H1 (cell line): ENCODE data around the gene KIF5A. TPM values are rescaled to one million over a fixed set of nuclear protein-coding genes. Genes with fewer than 3 reads are reported as not detected.

Experiments
- CTCF ChIA-PET: fragments of 300-600 bp; sonication (Branson Sonifier 250); formaldehyde crosslinking; loops from one replicate; lab custom pipeline; 2021; ENCODE audit not compliant: partially characterized antibody; lab: Charles Lee
- POLR2A ChIA-PET: fragments of 300-600 bp; sonication (Branson Sonifier 250); formaldehyde crosslinking; loops from one replicate; lab custom pipeline; 2021; ENCODE audit warnings: inconsistent platforms; ENCODE audit not compliant: partially characterized antibody; lab: Charles Lee
- DNase-seq, 2 experiments: peaks; one replicate each; pipeline versions ENCODE4 v3.0.0 to v3.0.0-alpha.2; 2010 to 2022; ENCODE audit warnings: low spot score in 2 of 2, low read depth in 1 of 2, mixed read lengths in 1 of 2
- FAIRE-seq: peaks from 2 replicates; lab custom pipeline; 2011; peaks lifted over from hg19 to GRCh38; lab: Jason Lieb, UNC
- H2AFZ ChIP-seq: 2 replicates; pipeline ENCODE4 v1.8.1; 2012; ENCODE audit warnings: low read length, inconsistent platforms
- H2AK5ac ChIP-seq: 2 replicates; pipeline ENCODE4 v1.6.1; 2013; ENCODE audit warnings: low read depth, low read length
- H2BK120ac ChIP-seq: replicated peaks from 2 replicates; pipeline ENCODE3; 2013; ENCODE audit warnings: low read depth, low read length, inconsistent platforms
- H2BK12ac ChIP-seq: 2 replicates; pipeline ENCODE4 v1.6.1; 2013; ENCODE audit warnings: low read depth, low read length
- H2BK15ac ChIP-seq: 2 replicates; pipeline ENCODE4 v1.6.1; 2013; ENCODE audit warnings: low read length
- H2BK20ac ChIP-seq: 2 replicates; pipeline ENCODE4 v1.6.1; 2013; ENCODE audit warnings: low read length
- H2BK5ac ChIP-seq: 2 replicates; pipeline ENCODE4 v1.6.1; 2013; ENCODE audit warnings: low read depth, low read length
- H3K14ac ChIP-seq: 2 replicates; pipeline ENCODE4 v1.6.1; 2013; ENCODE audit warnings: inconsistent platforms; ENCODE audit not compliant: insufficient read length
- H3K18ac ChIP-seq: 2 replicates; pipeline ENCODE4 v1.6.1; 2013; ENCODE audit warnings: low read length; ENCODE audit errors: extremely low read depth
- H3K23ac ChIP-seq: 2 replicates; pipeline ENCODE4 v1.6.1; 2013; ENCODE audit warnings: inconsistent platforms; ENCODE audit not compliant: insufficient read length
- H3K23me2 ChIP-seq: 2 replicates; pipeline ENCODE4 v1.6.1; 2013; ENCODE audit warnings: low read depth, low read length
- H3K27ac ChIP-seq: 2 replicates; pipeline ENCODE4 v1.6.1; 2011; ENCODE audit warnings: low read depth, low read length, inconsistent platforms
- H3K27me3 ChIP-seq, 4 experiments: replicated peaks in 1 of 4; 1 replicate in 1 of 4; 2 replicates in 3 of 4; pipeline versions ENCODE4 v1.6.1 to v1.8.1; 2011 to 2013; ENCODE audit warnings: low read length in 3 of 4, mild to moderate bottlenecking in 3 of 4, inconsistent platforms in 2 of 4, mixed read lengths in 2 of 4, moderate library complexity in 1 of 4; ENCODE audit not compliant: control insufficient read depth in 3 of 4, insufficient read depth in 3 of 4; ENCODE audit errors: extremely low read depth in 1 of 4
- H3K36me3 ChIP-seq, 4 experiments: 2 replicates each; pipeline versions ENCODE4 v1.6.1 to v1.8.1; 2011 to 2013; ENCODE audit warnings: mild to moderate bottlenecking in 4 of 4, low read length in 3 of 4, moderate library complexity in 2 of 4, control low read depth in 1 of 4, inconsistent platforms in 1 of 4; ENCODE audit not compliant: insufficient read depth in 4 of 4, control insufficient read depth in 2 of 4
- H3K4ac ChIP-seq: replicated peaks from 2 replicates; pipeline ENCODE3; 2013; ENCODE audit warnings: low read length, low read depth, mixed read lengths, inconsistent platforms; ENCODE audit not compliant: insufficient read length
- H3K4me1 ChIP-seq, 4 experiments: replicated peaks in 1 of 4; 1 replicate in 1 of 4; 2 replicates in 3 of 4; pipeline versions ENCODE4 v1.6.1 to v1.8.1; 2011 to 2013; ENCODE audit warnings: low read length in 3 of 4, inconsistent platforms in 2 of 4, mixed read lengths in 1 of 4; ENCODE audit not compliant: insufficient read depth in 4 of 4, control insufficient read depth in 3 of 4
- H3K4me2 ChIP-seq, 2 experiments: 2 replicates each; pipeline versions ENCODE4 v1.6.1 to v1.8.1; 2011 to 2013; ENCODE audit warnings: low read depth in 2 of 2, low read length in 2 of 2, control low read depth in 1 of 2, inconsistent platforms in 1 of 2, mild to moderate bottlenecking in 1 of 2; ENCODE audit not compliant: insufficient read depth in 1 of 2
- H3K4me3 ChIP-seq, 4 experiments: fragments of 200-600, 300-600 bp in 1 of 4; sonication (generic), shearing (Covaris generic), sonication (Bioruptor Twin) in 1 of 4; 2 replicates each; pipeline versions ENCODE4 v1.5.1 to v1.8.1; 2011 to 2016; ENCODE audit warnings: low read length in 4 of 4, low read depth in 3 of 4, control low read depth in 2 of 4, inconsistent platforms in 2 of 4, mild to moderate bottlenecking in 2 of 4, mixed read lengths in 1 of 4, moderate library complexity in 1 of 4; ENCODE audit not compliant: insufficient read depth in 2 of 4; ENCODE audit errors: extremely low read depth in 1 of 4
- H3K56ac ChIP-seq: replicated peaks from 2 replicates; pipeline ENCODE3; 2013; ENCODE audit warnings: low read depth, mild to moderate bottlenecking, mixed read lengths, low read length, inconsistent platforms; ENCODE audit not compliant: insufficient read length
- H3K79me1 ChIP-seq: 2 replicates; pipeline ENCODE4 v1.6.1; 2013; ENCODE audit warnings: low read depth, low read length, control low read depth
- H3K79me2 ChIP-seq, 2 experiments: 2 replicates each; pipeline versions ENCODE4 v1.6.1 to v1.8.1; 2012 to 2013; ENCODE audit warnings: low read length in 2 of 2, mild to moderate bottlenecking in 2 of 2, inconsistent platforms in 1 of 2; ENCODE audit not compliant: insufficient read depth in 2 of 2, control insufficient read depth in 1 of 2
- H3K9ac ChIP-seq, 4 experiments: replicated peaks in 1 of 4; 1 replicate in 1 of 4; 2 replicates in 3 of 4; pipeline versions ENCODE4 v1.6.1 to v1.8.1; 2011 to 2013; ENCODE audit warnings: low read depth in 3 of 4, low read length in 3 of 4, control low read depth in 2 of 4, mild to moderate bottlenecking in 2 of 4, moderate library complexity in 2 of 4, inconsistent platforms in 1 of 4; ENCODE audit errors: extremely low read depth in 1 of 4
- H3K9me3 ChIP-seq, 2 experiments: 2 replicates each; pipeline versions ENCODE4 v1.6.1 to v1.8.1; 2012 to 2013; ENCODE audit warnings: mild to moderate bottlenecking in 2 of 2, moderate library complexity in 2 of 2, control low read depth in 1 of 2, inconsistent platforms in 1 of 2, low read depth in 1 of 2, low read length in 1 of 2, mixed read lengths in 1 of 2; ENCODE audit not compliant: insufficient read depth in 2 of 2
- H4K20me1 ChIP-seq, 2 experiments: replicated peaks in 1 of 2; 2 replicates each; pipeline versions ENCODE3 to v1.8.1; 2011 to 2013; ENCODE audit warnings: inconsistent platforms in 2 of 2, low read length in 2 of 2, mild to moderate bottlenecking in 1 of 2; ENCODE audit not compliant: insufficient read depth in 2 of 2, control insufficient read depth in 1 of 2
- H4K5ac ChIP-seq: 2 replicates; pipeline ENCODE4 v1.6.1; 2013; ENCODE audit warnings: low read length, low read depth, mixed read lengths, inconsistent platforms; ENCODE audit not compliant: insufficient read length
- H4K8ac ChIP-seq: 2 replicates; pipeline ENCODE4 v1.8.0; 2013; ENCODE audit warnings: mild to moderate bottlenecking, moderate library complexity, low read length, inconsistent platforms; ENCODE audit not compliant: insufficient read depth; ENCODE audit errors: extremely low read depth
- H4K91ac ChIP-seq: replicated peaks from 2 replicates; pipeline ENCODE3; 2013; ENCODE audit warnings: low read length, mixed read lengths, inconsistent platforms; ENCODE audit not compliant: insufficient read length
- ASH2L ChIP-seq: fragments of 200-600, 300-600 bp; sonication (generic); IDR thresholded peaks from one replicate; pipeline ENCODE4 v1.7.1; 2017; ENCODE audit warnings: low read length
- CBX8 ChIP-seq: fragments of 300-800, 300-1000 bp; sonication (generic); IDR thresholded peaks from 2 replicates; pipeline ENCODE4 v1.7.1; 2016; ENCODE audit warnings: low read depth, low read length, borderline replicate concordance
- CREB1 ChIP-seq: IDR thresholded peaks from 2 replicates; pipeline ENCODE4 v1.6.1; 2012; ENCODE audit warnings: inconsistent platforms
- EGR1 ChIP-seq: IDR thresholded peaks from 2 replicates; pipeline ENCODE4 v1.6.1; 2011; ENCODE audit warnings: low read depth, low read length, borderline replicate concordance
- JUN ChIP-seq: IDR thresholded peaks from 2 replicates; pipeline ENCODE4 v1.6.1; 2011; ENCODE audit warnings: low read depth, mild to moderate bottlenecking, improper control_type of control experiment, low read length
- MAFK ChIP-seq: IDR thresholded peaks from 2 replicates; pipeline ENCODE4 v1.6.1; 2012; ENCODE audit warnings: low read depth, mild to moderate bottlenecking, improper control_type of control experiment, low read length
- NANOG ChIP-seq: IDR thresholded peaks from 2 replicates; pipeline ENCODE4 v1.6.1; 2011; ENCODE audit warnings: low read length, low read depth, mild to moderate bottlenecking, inconsistent platforms; ENCODE audit not compliant: insufficient read depth, poor library complexity, severe bottlenecking
- TBP ChIP-seq: IDR thresholded peaks from 2 replicates; pipeline ENCODE4 v1.6.1; 2011; ENCODE audit warnings: low read depth, low read length, improper control_type of control experiment
- ZNF274 ChIP-seq: IDR thresholded peaks from 2 replicates; pipeline ENCODE4 v1.7.0; 2012; ENCODE audit warnings: low read length, borderline replicate concordance; ENCODE audit errors: extremely low read depth
- WGBS, 2 experiments: shearing (Covaris generic) in 1 of 2; methylation state at CpG; one replicate each; pipeline versions ENCODE4 v1.1.6 to v1.1.7; 2013 to 2015; ENCODE audit warnings: low lambda C conversion rate in 2 of 2, mixed read lengths in 2 of 2, inconsistent platforms in 1 of 2, low coverage in 1 of 2, missing lambda C conversion rate in 1 of 2; ENCODE audit not compliant: insufficient replicate concordance in 2 of 2, insufficient coverage in 1 of 2, insufficient read length in 1 of 2; ENCODE audit errors: extremely low coverage in 1 of 2, missing lambda C conversion rate in 1 of 2; 5-methylcytosine and 5-hydroxymethylcytosine counted together
- polyA plus RNA-seq, 7 experiments: library from polyadenylated mRNA; depleted of rRNA in 3 of 7; stranded (reverse) in 5 of 7; unstranded in 2 of 7; fragments of >200 nt in 5 of 7; fragments of 200-250 nt in 2 of 7; gene quantifications; 1 replicate in 5 of 7; 2 replicates in 1 of 7; 4 replicates in 1 of 7; pipeline versions ENCODE4 v1.2.1 to v1.2.3, GENCODE V29; 2011 to 2013; ENCODE audit warnings: missing spikeins in 2 of 7, mixed read lengths in 2 of 7
- total RNA-seq: library from RNA; stranded (reverse); fragmentation: NEBNext Ultra II Directional; extraction: Animal tissue kit (Norgen Biotek cat#: 25700); gene quantifications from 2 replicates; pipeline ENCODE4 v1.2.1, GENCODE V29; 2021
- TF ChIP-seq, protein P1 (sequence below): IDR thresholded peaks from 2 replicates; pipeline ENCODE4 v1.6.1; 2012; ENCODE audit warnings: inconsistent platforms

Gene KIF5A
- total and polyA plus RNA-seq, 2 of the 8 experiments (the other 6 are each of a cell fraction or from before 2014, with no cell fraction given): 10.7 to 21.9 TPM

DNA sequence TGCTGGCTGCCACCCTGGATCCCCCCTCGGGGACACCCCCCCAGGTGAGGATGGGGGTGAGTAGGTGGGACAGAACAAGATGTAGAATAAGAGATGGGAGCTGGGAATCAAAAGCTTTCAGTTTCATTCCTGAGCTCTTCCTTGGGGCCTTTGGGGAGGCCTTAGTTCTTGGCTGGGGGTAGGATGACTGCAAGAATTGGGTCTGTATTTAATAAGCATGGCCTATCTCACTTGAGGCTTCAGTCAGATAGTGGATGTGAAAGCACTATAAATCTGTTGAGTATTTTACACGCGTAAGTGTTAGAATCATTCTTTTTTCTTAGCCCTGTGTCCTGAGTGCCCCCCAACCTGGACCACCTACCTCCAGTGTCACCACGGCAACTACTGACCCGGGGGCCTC, 22.7 kb upstream of the KIF5A start:
- H3K36me3 ChIP-seq: peaks cover 6 to 60% (median 24%) of the 10 kb centered on the region in 4 experiments; a peak in 7 of 8 replicates

More for the DNA sequence above, 22.7 kb upstream of the KIF5A start:
- H3K4me3 ChIP-seq: no peak overlapping the region
- H3K18ac ChIP-seq: no peak overlapping the region
- peaks cover 3 to 13% of the 10 kb centered on the region in 2 experiments for H4K20me1 ChIP-seq
- TF ChIP-seq, protein P1, sequence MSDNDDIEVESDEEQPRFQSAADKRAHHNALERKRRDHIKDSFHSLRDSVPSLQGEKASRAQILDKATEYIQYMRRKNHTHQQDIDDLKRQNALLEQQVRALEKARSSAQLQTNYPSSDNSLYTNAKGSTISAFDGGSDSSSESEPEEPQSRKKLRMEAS: no peak
- TF ChIP-seq MAFK (no peak), ZNF274 (no peak), CREB1 (no peak), ASH2L (no peak), CBX8 (no peak), JUN (no peak), EGR1 (no peak), TBP (no peak), NANOG (no peak)
- TF ChIP-seq, all 59 proteins: peak for 0
- H3K27ac ChIP-seq: no peak overlapping the region
- H2AK5ac ChIP-seq: no peak overlapping the region
- ChIA-PET POLR2A (interaction anchor here (0.7 to 7.3 kb wide), 13 partner anchors 9 to 208 kb away, joined by 3 to 56 read pairs (median 5); partner anchors contain the start of genes DCTN2 and INHBE), CTCF (interaction anchor here (0.6 to 4.8 kb wide), 5 partner anchors 9 to 1158 kb away, joined by 3 to 29 read pairs (median 5); partner anchors contain the start of gene GLI1)
- no peak overlapping the region for H2BK20ac ChIP-seq
- H3K79me2 ChIP-seq: peaks cover 0 to 9% of the 10 kb centered on the region in 2 experiments; a peak in 1 of 4 replicates
- H4K5ac ChIP-seq: no peak overlapping the region
- H2BK5ac ChIP-seq: no peak overlapping the region
- FAIRE-seq: no peak
- no peak overlapping the region for H2BK120ac ChIP-seq
- no peak overlapping the region for H3K23ac ChIP-seq
- no peak overlapping the region for H3K14ac ChIP-seq
- H4K91ac ChIP-seq: no peak overlapping the region
- H3K23me2 ChIP-seq: peaks cover 5% of the 10 kb centered on the region; the same call in 1 of the 2 replicates
- peaks cover 0 to 9% (median 4%) of the 10 kb centered on the region in 4 experiments; a peak in 3 of 7 replicates for H3K4me1 ChIP-seq
- DNase-seq: no peak
- H3K27me3 ChIP-seq: peaks cover 0 to 1% (median 0%) of the 10 kb centered on the region in 4 experiments; a peak in 1 of 7 replicates
- H2AFZ ChIP-seq: no peak overlapping the region
- H3K9ac ChIP-seq: no peak overlapping the region
- H3K9me3 ChIP-seq: no peaks in the 10 kb centered on the region
- no peaks in the 10 kb centered on the region; the same call in 1 of the 2 replicates for H3K79me1 ChIP-seq
- no peak overlapping the region for H3K56ac ChIP-seq
- no peak overlapping the region for H3K4ac ChIP-seq
- no peak overlapping the region for H3K4me2 ChIP-seq
- H4K8ac ChIP-seq: no peak overlapping the region
- no peak overlapping the region for H2BK12ac ChIP-seq
- no peak overlapping the region for H2BK15ac ChIP-seq
- WGBS, 2 experiments: 88% methylated on average over 5 of the region's 5 CpGs; no CpG with 5 or more reads in 1 of the 2 experiments
